ENCODE results near the gene CEP104.

GRCh38 chr1:3821447-3821846 is 35.6 kb downstream of the CEP104 start:
- TF ChIP-seq CTCF (IDR thresholded peaks at IDR 0.05) = no peak
- TF ChIP-seq POLR2A (IDR thresholded peaks at IDR 0.05) = no peak

Measured in heart left ventricle (tissue), 13 donors.